Measurements from ENCODE around the gene CDK17.

GRCh38 chr12:96265836-96266235 is 134.4 kb downstream of the CDK17 start:
- TF ChIP-seq, protein P1, sequence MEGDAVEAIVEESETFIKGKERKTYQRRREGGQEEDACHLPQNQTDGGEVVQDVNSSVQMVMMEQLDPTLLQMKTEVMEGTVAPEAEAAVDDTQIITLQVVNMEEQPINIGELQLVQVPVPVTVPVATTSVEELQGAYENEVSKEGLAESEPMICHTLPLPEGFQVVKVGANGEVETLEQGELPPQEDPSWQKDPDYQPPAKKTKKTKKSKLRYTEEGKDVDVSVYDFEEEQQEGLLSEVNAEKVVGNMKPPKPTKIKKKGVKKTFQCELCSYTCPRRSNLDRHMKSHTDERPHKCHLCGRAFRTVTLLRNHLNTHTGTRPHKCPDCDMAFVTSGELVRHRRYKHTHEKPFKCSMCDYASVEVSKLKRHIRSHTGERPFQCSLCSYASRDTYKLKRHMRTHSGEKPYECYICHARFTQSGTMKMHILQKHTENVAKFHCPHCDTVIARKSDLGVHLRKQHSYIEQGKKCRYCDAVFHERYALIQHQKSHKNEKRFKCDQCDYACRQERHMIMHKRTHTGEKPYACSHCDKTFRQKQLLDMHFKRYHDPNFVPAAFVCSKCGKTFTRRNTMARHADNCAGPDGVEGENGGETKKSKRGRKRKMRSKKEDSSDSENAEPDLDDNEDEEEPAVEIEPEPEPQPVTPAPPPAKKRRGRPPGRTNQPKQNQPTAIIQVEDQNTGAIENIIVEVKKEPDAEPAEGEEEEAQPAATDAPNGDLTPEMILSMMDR (IDR thresholded peaks at IDR 0.05) = no peak
- TF ChIP-seq POLR2A (IDR thresholded peaks at IDR 0.05) = no peak

All from uterus (tissue), 2 donors.